ENCODE measurements around the gene ALPL. TPM values are rescaled to one million over a fixed set of nuclear protein-coding genes. Genes with fewer than 3 reads are reported as not detected.

The ALPL gene
- total RNA-seq, 8 experiments from 2014 or later, result 0.25 to 19.7 (median 3.0) TPM

DNA sequence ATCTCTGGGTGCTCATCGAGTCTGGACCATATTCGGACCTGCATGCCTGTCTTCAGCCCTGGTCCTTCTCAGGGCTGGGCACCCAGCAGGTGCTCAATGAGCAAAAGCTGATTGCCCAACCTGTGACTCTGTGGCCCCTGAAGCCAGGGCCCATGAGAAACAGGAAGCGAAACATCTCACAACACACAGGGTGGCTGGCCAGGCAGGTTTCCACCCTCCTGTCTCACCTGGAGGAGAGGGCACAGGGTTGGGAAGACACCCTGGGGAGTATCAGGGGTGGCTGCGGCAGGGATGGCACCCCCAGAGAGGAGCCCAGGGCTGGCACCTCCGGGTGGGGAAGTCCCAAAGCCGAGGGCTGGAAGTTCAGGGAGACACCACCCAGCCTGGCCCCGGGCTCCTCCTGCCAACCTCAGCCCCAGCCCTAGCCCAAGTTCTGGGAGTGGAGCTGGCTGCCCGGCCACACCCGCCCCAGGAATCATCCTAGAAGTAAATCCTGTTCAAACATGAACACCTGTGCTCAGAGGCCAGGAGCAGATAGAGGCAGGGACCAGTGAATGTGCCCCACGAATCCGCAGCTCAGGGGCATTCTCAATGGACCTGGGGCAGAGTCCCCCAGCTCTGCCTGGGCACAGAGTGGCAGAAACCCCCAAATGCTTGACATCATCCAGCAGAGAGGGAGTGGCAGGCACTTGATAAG, 105.3 kb downstream of the ALPL start:
- Histone ChIP-seq H3K4me1 (replicated peaks in 1 of 2) (peaks cover 11 to 16% of the 10 kb centered on the region in 2 donors), H3K4me3 (no peak overlapping the region), H3K27ac (no peak overlapping the region)
- in situ Hi-C loops (cut with MboI; ENCODE audit: low pct_unique_long_range_greater_than_20kb in 2 of 9, low sequenced_read_pairs in 9 of 9, unreplicated experiment in 9 of 9), result no loop called here
- 72 to 92% (median 91%) methylated on average over 4 to 7 of the region's 11 CpGs; no CpG with 5 or more reads in 7 of the 10 experiments for WGBS, 10 experiments
- no peak for ATAC-seq (replicated peaks in 6 of 8)

DNA sequence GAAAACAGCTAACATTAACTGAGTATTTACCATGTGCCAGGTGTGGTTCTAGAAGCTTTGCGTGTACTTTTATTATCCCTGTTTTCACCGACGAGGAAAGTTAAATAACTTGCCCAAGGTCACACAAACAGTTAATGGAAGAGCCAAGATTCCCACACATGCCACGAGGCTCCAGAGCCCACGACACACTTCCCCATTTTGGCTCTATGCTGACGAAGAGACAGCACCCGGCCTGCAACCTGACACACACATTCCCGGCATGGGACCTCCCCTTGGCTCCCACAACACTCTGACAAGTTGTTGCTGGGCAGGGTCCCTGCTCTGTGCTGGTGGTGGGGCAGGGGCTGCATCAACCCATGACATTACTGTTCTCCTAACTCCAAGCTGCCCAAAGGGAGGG, 107.1 kb downstream of the ALPL start:
- in situ Hi-C loops (cut with MboI; ENCODE audit: low pct_unique_long_range_greater_than_20kb in 2 of 9, low sequenced_read_pairs in 9 of 9, unreplicated experiment in 9 of 9), result no loop called here
- Histone ChIP-seq H3K4me1 (replicated peaks in 1 of 2) (peaks cover 29 to 31% of the 10 kb centered on the region in 2 donors), H3K27ac (no peak overlapping the region), H3K4me3 (no peak overlapping the region)
- 30 to 87% (median 69%) methylated on average over 4 to 8 of the region's 8 CpGs; no CpG with 5 or more reads in 2 of the 10 experiments for WGBS, 10 experiments
- ATAC-seq (replicated peaks in 6 of 8), result no peak

DNA sequence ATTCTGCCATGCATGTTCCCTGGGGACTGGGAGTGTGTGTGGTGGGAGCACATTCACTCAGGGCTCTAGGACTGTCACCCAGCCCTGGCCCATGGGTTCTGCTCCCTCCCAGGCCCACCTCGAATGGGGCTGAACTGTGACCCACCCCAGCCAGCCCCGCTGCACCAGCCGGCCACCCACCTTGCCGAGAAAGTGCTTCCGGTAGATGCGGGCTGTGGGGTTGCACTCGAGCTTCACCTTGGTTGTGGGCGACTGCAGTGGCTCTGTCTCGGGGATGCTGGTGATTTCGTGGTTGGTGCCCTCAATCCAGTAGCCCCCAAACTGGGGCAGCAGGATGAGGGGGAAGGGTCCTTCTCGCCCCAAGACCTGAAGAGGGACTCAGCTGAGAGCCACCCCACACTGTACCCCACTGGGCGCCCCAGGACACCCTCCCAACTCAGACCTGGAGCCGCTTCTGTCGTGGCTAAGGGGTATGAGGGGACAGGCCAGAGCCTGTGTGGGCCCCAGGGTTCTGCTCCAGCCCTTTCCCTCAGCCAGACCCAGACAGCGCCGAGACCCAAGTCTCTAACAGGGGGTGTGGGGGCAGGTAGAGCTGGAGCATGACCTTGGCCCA, 108.0 kb downstream of the ALPL start:
- ATAC-seq (replicated peaks in 6 of 8), result no peak
- Histone ChIP-seq H3K4me1 (replicated peaks in 1 of 2) (peaks cover 30 to 36% of the 10 kb centered on the region in 2 donors), H3K4me3 (no peak overlapping the region), H3K27ac (no peak overlapping the region)
- in situ Hi-C loops (cut with MboI; ENCODE audit: low pct_unique_long_range_greater_than_20kb in 2 of 9, low sequenced_read_pairs in 9 of 9, unreplicated experiment in 9 of 9), result no loop called here
- 81 to 100% (median 100%) methylated on average over 1 to 2 of the region's 16 CpGs; no CpG with 5 or more reads in 7 of the 10 experiments for WGBS, 10 experiments

- ATAC-seq (replicated peaks in 6 of 8), result peak in 3 of 8 experiments; percentile 16 to 46 (median 44)
- peak overlapping the region in 1 of 2 donors; percentile 2 for H3K27ac ChIP-seq
- 0 to 100% (median 100%) methylated on average over 1 to 3 of the region's 7 CpGs; no CpG with 5 or more reads in 7 of the 10 experiments for WGBS, 10 experiments
- in situ Hi-C loops (cut with MboI; ENCODE audit: low pct_unique_long_range_greater_than_20kb in 2 of 9, low sequenced_read_pairs in 9 of 9, unreplicated experiment in 9 of 9), result no loop called here
- H3K4me1 ChIP-seq (replicated peaks in 1 of 2), result peaks cover 32 to 42% of the 10 kb centered on the region in 2 donors
- H3K4me3 ChIP-seq, result no peak overlapping the region
Observed at GRCh38 chr1:21618059-21618458, 108.8 kb downstream of the ALPL start.

GRCh38 chr1:21618561-21619374, 109.5 kb downstream of the ALPL start:
- in situ Hi-C loops (cut with MboI; ENCODE audit: low pct_unique_long_range_greater_than_20kb in 2 of 9, low sequenced_read_pairs in 9 of 9, unreplicated experiment in 9 of 9), result no loop called here
- peak in 6 of 8 experiments; percentile 35 to 79 (median 74) for ATAC-seq (replicated peaks in 6 of 8)
- Histone ChIP-seq H3K27ac (peak overlapping the region in 1 of 2 donors; percentile 2), H3K4me3 (no peak overlapping the region), H3K4me1 (replicated peaks in 1 of 2) (peaks cover 32 to 42% of the 10 kb centered on the region in 2 donors)
- 20 to 36% (median 35%) methylated on average over 1 to 4 of the region's 22 CpGs; no CpG with 5 or more reads in 7 of the 10 experiments for WGBS, 10 experiments

- Histone ChIP-seq H3K27ac (no peak overlapping the region), H3K4me3 (no peak overlapping the region), H3K4me1 (replicated peaks in 1 of 2) (peaks cover 32 to 42% of the 10 kb centered on the region in 2 donors)
- in situ Hi-C loops (cut with MboI; ENCODE audit: low pct_unique_long_range_greater_than_20kb in 2 of 9, low sequenced_read_pairs in 9 of 9, unreplicated experiment in 9 of 9), result no loop called here
- 8 to 83% (median 20%) methylated on average over 1 to 2 of the region's 7 CpGs; no CpG with 5 or more reads in 7 of the 10 experiments for WGBS, 10 experiments
- peak in 3 of 8 experiments; percentile 4 to 22 (median 16) for ATAC-seq (replicated peaks in 6 of 8)
Observed at GRCh38 chr1:21619375-21619947, 110.2 kb downstream of the ALPL start.

DNA sequence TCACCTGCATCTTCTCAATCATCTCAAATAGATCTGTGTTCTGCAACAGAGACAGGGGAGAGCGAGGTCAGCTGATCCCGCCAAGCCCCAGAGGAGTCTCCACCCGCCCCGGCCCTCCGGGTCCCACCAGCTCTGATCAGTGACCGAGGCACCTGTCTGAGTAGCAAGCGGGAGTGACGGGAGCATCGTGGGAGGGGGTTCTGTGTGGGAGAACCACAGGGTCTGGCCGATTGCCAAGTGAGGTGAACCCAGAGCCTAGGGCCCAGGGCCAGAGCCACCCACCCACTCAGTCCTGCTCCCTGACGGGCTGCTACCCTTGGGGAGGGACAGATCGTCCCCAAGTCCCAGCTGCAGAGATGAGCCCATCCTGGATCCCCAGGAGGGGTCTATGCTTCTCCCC, 110.8 kb downstream of the ALPL start:
- H3K4me1 ChIP-seq (replicated peaks in 1 of 2), result peaks cover 32 to 42% of the 10 kb centered on the region in 2 donors
- ATAC-seq (replicated peaks in 6 of 8), result peak in 5 of 8 experiments; percentile 3 to 29 (median 17)
- in situ Hi-C loops (cut with MboI; ENCODE audit: low pct_unique_long_range_greater_than_20kb in 2 of 9, low sequenced_read_pairs in 9 of 9, unreplicated experiment in 9 of 9), result no loop called here

DNA sequence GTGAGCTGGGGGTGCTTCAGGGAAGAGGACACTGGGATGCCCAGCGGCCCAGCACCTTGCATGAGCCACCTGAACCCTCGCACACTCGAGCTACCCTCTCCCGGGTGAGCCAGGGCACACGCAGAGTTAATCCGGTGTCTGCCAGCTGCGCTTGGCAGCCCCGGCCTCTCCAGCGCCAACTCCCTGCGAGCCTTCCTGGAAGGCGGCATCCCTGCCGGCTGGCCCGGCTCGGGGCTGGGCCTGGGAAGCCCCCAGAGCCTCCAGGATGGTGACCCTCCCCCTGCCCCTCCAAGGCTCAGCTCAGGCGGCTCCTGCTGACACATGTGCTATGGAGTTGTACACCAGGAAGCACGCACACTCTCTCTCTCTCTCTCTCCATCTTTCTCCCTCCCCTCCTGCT, 111.3 kb downstream of the ALPL start:
- 7 to 56% (median 46%) methylated on average over 2 to 10 of the region's 16 CpGs; no CpG with 5 or more reads in 5 of the 10 experiments for WGBS, 10 experiments
- in situ Hi-C loops (cut with MboI; ENCODE audit: low pct_unique_long_range_greater_than_20kb in 2 of 9, low sequenced_read_pairs in 9 of 9, unreplicated experiment in 9 of 9), result no loop called here
- peaks cover 32 to 42% of the 10 kb centered on the region in 2 donors for H3K4me1 ChIP-seq (replicated peaks in 1 of 2)
- H3K27ac ChIP-seq, result no peak overlapping the region
- H3K4me3 ChIP-seq, result no peak overlapping the region
- peak in 4 of 8 experiments; percentile 11 to 27 (median 20) for ATAC-seq (replicated peaks in 6 of 8)

More for the DNA sequence above, 110.8 kb downstream of the ALPL start:
- Histone ChIP-seq H3K4me3 (no peak overlapping the region), H3K27ac (no peak overlapping the region)
- WGBS, 10 experiments, result 59 to 100% (median 87%) methylated on average over 1 to 4 of the region's 12 CpGs; no CpG with 5 or more reads in 6 of the 10 experiments

- H3K4me1 ChIP-seq (replicated peaks in 1 of 2), result peaks cover 32 to 42% of the 10 kb centered on the region in 2 donors
- H3K4me3 ChIP-seq, result no peak overlapping the region
- WGBS, 10 experiments, result 59 to 83% (median 76%) methylated on average over 1 to 6 of the region's 7 CpGs; no CpG with 5 or more reads in 5 of the 10 experiments
- in situ Hi-C loops (cut with MboI; ENCODE audit: low pct_unique_long_range_greater_than_20kb in 2 of 9, low sequenced_read_pairs in 9 of 9, unreplicated experiment in 9 of 9), result no loop called here
- H3K27ac ChIP-seq, result no peak overlapping the region
- ATAC-seq (replicated peaks in 6 of 8), result no peak
Observed at GRCh38 chr1:21621051-21621450, 111.8 kb downstream of the ALPL start.

DNA sequence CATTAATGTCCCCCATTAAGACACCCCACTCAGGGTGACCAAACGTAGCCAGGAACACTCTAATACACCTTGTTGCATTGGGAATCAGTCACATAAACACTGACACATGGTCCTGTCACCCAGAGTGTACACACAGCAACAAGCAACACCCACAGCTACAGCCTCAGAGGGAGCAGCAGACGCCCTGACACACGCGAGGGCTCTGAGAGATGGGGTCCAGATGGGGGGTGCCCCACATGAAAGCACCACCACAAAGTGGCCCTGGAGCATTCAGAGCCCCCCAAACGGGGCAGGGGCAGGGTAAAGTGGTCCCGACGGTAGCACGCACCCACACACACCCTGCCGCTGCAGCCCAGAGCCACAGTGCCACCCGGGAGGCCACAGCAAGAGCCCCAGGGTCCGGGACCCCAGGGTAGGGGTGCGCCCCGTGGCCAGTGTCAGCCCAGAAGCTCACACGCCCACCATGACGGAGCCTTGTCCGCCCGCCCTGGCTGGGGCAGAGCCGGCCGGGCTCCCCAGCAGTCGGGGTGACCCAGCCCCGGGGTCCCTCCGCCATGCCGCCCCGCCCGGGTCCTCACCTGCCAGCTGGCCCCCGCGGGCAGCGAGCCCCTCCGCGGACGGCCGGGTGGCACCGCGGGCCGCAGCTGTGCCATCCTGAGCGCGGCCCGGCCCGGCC, 112.7 kb downstream of the ALPL start:
- peak in 2 of 8 experiments; percentile 7 to 9 for ATAC-seq (replicated peaks in 6 of 8)
- Histone ChIP-seq H3K27ac (no peak overlapping the region), H3K4me1 (replicated peaks in 1 of 2) (peaks cover 32 to 42% of the 10 kb centered on the region in 2 donors), H3K4me3 (peak overlapping the region in 1 of 5 donors; percentile 22)
- WGBS, 10 experiments, result 25 to 80% (median 56%) methylated on average over 3 to 12 of the region's 39 CpGs; no CpG with 5 or more reads in 6 of the 10 experiments
- in situ Hi-C loops (cut with MboI; ENCODE audit: low pct_unique_long_range_greater_than_20kb in 2 of 9, low sequenced_read_pairs in 9 of 9, unreplicated experiment in 9 of 9), result no loop called here

- peaks cover 32 to 42% of the 10 kb centered on the region in 2 donors for H3K4me1 ChIP-seq (replicated peaks in 1 of 2)
- 25 to 100% (median 61%) methylated on average over 1 to 8 of the region's 62 CpGs; no CpG with 5 or more reads in 4 of the 10 experiments for WGBS, 10 experiments
- ATAC-seq (replicated peaks in 6 of 8), result peak in 6 of 8 experiments; percentile 5 to 36 (median 19)
- peak overlapping the region in 1 of 5 donors; percentile 22 for H3K4me3 ChIP-seq
- no peak overlapping the region for H3K27ac ChIP-seq
- in situ Hi-C loops (cut with MboI; ENCODE audit: low pct_unique_long_range_greater_than_20kb in 2 of 9, low sequenced_read_pairs in 9 of 9, unreplicated experiment in 9 of 9), result no loop called here
Observed at GRCh38 chr1:21622466-21623315, 113.5 kb downstream of the ALPL start.

All from motor neuron (in vitro differentiated cells).